Vagina (tissue), 2 donors: ENCODE data around the gene NBEAL1. TPM values are rescaled to one million over a fixed set of nuclear protein-coding genes. Genes with fewer than 3 reads are reported as not detected.
A peak's percentile ranks its signal among the peaks of the same experiment; 100 is the strongest.
"Not testable (repeated sequence)": the region's sequence is repeated elsewhere in the genome, so short reads cannot be mapped to it uniquely, and the experiment has no call there.

Experiments
- DNase-seq, 2 donors: peaks; one replicate each; pipeline ENCODE4 v3.0.0-alpha.2; 2017; ENCODE audit errors: extremely low spot score in 2 of 2
- H3K27ac ChIP-seq: fragments of 200-600 bp; sonication (generic); one replicate; pipeline ENCODE4 v1.5.1; 2019
- H3K27me3 ChIP-seq: fragments of 200-600 bp; sonication (generic); one replicate; pipeline ENCODE4 v1.5.1; 2019
- H3K36me3 ChIP-seq, 2 donors: fragments of 200-600 bp; sonication (generic); one replicate each; pipeline ENCODE4 v1.5.1; 2017 to 2019
- H3K4me1 ChIP-seq: fragments of 200-600 bp; sonication (generic); one replicate; pipeline ENCODE4 v1.5.1; 2019
- H3K4me3 ChIP-seq, 2 donors: fragments of 200-600 bp; sonication (generic); 1 replicate in 1 of 2; 2 replicates in 1 of 2; pipeline ENCODE4 v1.5.1; 2016 to 2019
- H3K9me3 ChIP-seq: fragments of 200-600 bp; sonication (generic); one replicate; pipeline ENCODE4 v1.5.1; 2019
- CTCF ChIP-seq, 3 experiments: fragments of 450-650 bp in 2 of 3; fragments of 200-600 bp in 1 of 3; sonication (generic) in 1 of 3; IDR thresholded peaks; one replicate each; pipeline ENCODE4 v1.5.1; 2017 to 2019; ENCODE audit warnings: antibody characterized with exemption in 3 of 3, mild to moderate bottlenecking in 2 of 3, moderate library complexity in 2 of 3
- POLR2A ChIP-seq, 2 donors: fragments of 450-650 bp; IDR thresholded peaks; one replicate each; pipeline ENCODE4 v1.6.1; 2017; ENCODE audit warnings: antibody characterized with exemption in 2 of 2, mild to moderate bottlenecking in 2 of 2, moderate library complexity in 2 of 2
- POLR2AphosphoS5 ChIP-seq, 2 donors: sonication (generic); formaldehyde crosslinking; IDR thresholded peaks; one replicate each; pipeline ENCODE4 v1.9.0; 2017; ENCODE audit warnings: antibody characterized with exemption in 2 of 2, mild to moderate bottlenecking in 2 of 2, low read depth in 1 of 2; ENCODE audit not compliant: insufficient read depth in 1 of 2
- intact Hi-C: fragments of 100-400 bp; cut with DNase I; formaldehyde crosslinking; loops from one replicate; pipeline ENCODE4 v1.15.1; 2023
- total RNA-seq: library from RNA; depleted of rRNA; stranded (reverse); fragments of >200 nt; gene quantifications from one replicate; pipeline ENCODE4 v1.2.3, GENCODE V29; 2016

The NBEAL1 gene
- total RNA-seq, 1 donor from 2014 or later = 26.3 TPM

- intact Hi-C loops = no loop called here
- Histone ChIP-seq H3K27me3 (no peaks in the 10 kb centered on the region), H3K36me3 (peaks cover 0 to 8% of the 10 kb centered on the region in 2 donors), H3K4me3 (peak overlapping the region; percentile 74 to 87), H3K27ac (no peak overlapping the region), H3K9me3 (no peaks in the 10 kb centered on the region), H3K4me1 (peaks cover 30% of the 10 kb centered on the region)
- TF ChIP-seq POLR2AphosphoS5 (IDR thresholded peaks at IDR 0.05; ENCODE audit: insufficient read depth in 1 of 2, low read depth in 1 of 2) (no peak), POLR2A (IDR thresholded peaks at IDR 0.05) (no peak), CTCF (IDR thresholded peaks at IDR 0.05) (no peak)
- no peak for DNase-seq
These were observed 225.8 kb downstream of the NBEAL1 start for GRCh38 chr2:203240491-203240890.

- Histone ChIP-seq H3K36me3 (peaks cover 0 to 15% of the 10 kb centered on the region in 2 donors), H3K4me3 (no peak overlapping the region), H3K27ac (no peak overlapping the region), H3K4me1 (peaks cover 30% of the 10 kb centered on the region), H3K9me3 (no peaks in the 10 kb centered on the region), H3K27me3 (no peaks in the 10 kb centered on the region)
- DNase-seq = no peak
- intact Hi-C loops = no loop called here
- TF ChIP-seq CTCF (IDR thresholded peaks at IDR 0.05) (no peak), POLR2AphosphoS5 (IDR thresholded peaks at IDR 0.05; ENCODE audit: insufficient read depth in 1 of 2, low read depth in 1 of 2) (no peak), POLR2A (IDR thresholded peaks at IDR 0.05) (no peak)
These were observed 227.8 kb downstream of the NBEAL1 start for GRCh38 chr2:203242518-203242917.

- H3K4me3 ChIP-seq = no peak overlapping the region
- no peak for DNase-seq
- intact Hi-C loops = no loop called here
- no peak overlapping the region for H3K27ac ChIP-seq
- H3K9me3 ChIP-seq = no peaks in the 10 kb centered on the region
- H3K4me1 ChIP-seq = peaks cover 3% of the 10 kb centered on the region
- peaks cover 0 to 27% of the 10 kb centered on the region in 2 donors for H3K36me3 ChIP-seq
- no peaks in the 10 kb centered on the region for H3K27me3 ChIP-seq
- no peak for TF ChIP-seq POLR2AphosphoS5 (IDR thresholded peaks at IDR 0.05; ENCODE audit: insufficient read depth in 1 of 2, low read depth in 1 of 2)
- no peak for TF ChIP-seq CTCF (IDR thresholded peaks at IDR 0.05)
- TF ChIP-seq POLR2A (IDR thresholded peaks at IDR 0.05) = no peak
These were observed 232.0 kb downstream of the NBEAL1 start for GRCh38 chr2:203246646-203247045.

- peaks cover 0 to 50% of the 10 kb centered on the region in 2 donors for H3K36me3 ChIP-seq
- DNase-seq = no peak
- H3K4me1 ChIP-seq = no peaks in the 10 kb centered on the region
- H3K9me3 ChIP-seq = no peaks in the 10 kb centered on the region
- no peak overlapping the region for H3K27ac ChIP-seq
- TF ChIP-seq POLR2AphosphoS5 (IDR thresholded peaks at IDR 0.05; ENCODE audit: insufficient read depth in 1 of 2, low read depth in 1 of 2) (no peak), POLR2A (IDR thresholded peaks at IDR 0.05) (no peak), CTCF (IDR thresholded peaks at IDR 0.05) (no peak)
- intact Hi-C loops = no loop called here
- no peaks in the 10 kb centered on the region for H3K27me3 ChIP-seq
- no peak overlapping the region for H3K4me3 ChIP-seq
These were observed 238.1 kb downstream of the NBEAL1 start for GRCh38 chr2:203252818-203253217.

- peaks cover 0 to 46% of the 10 kb centered on the region in 2 donors for H3K36me3 ChIP-seq
- H3K27ac ChIP-seq, DNase-seq, H3K4me1 ChIP-seq, intact Hi-C loops, H3K9me3 ChIP-seq, H3K27me3 ChIP-seq, H3K4me3 ChIP-seq: not testable (repeated sequence)
These were observed 238.9 kb downstream of the NBEAL1 start for GRCh38 chr2:203253422-203254095.
